Mesothelial cell of epicardium (in vitro differentiated cells): Measurements from ENCODE around the gene SUGP1. TPM values are rescaled to one million over a fixed set of nuclear protein-coding genes. Genes with fewer than 3 reads are reported as not detected.
"Not testable (repeated sequence)": the region's sequence is repeated elsewhere in the genome, so short reads cannot be mapped to it uniquely, and the experiment has no call there.

Experiments
- DNase-seq, 2 experiments: peaks; one replicate each; pipeline ENCODE4 v3.0.0; 2021; ENCODE audit warnings: low spot score in 2 of 2; ENCODE audit not compliant: unreplicated experiment in 2 of 2
- H3K27ac Mint-ChIP-seq: 2 replicates; pipeline ENCODE4 v1.8.0; 2021; ENCODE audit warnings: mixed read lengths
- H3K27me3 Mint-ChIP-seq: 2 replicates; pipeline ENCODE4 v1.8.0; 2021; ENCODE audit warnings: low read depth, mixed read lengths
- H3K36me3 Mint-ChIP-seq: 2 replicates; pipeline ENCODE4 v1.8.0; 2021; ENCODE audit warnings: mixed read lengths
- H3K4me1 Mint-ChIP-seq: 2 replicates; pipeline ENCODE4 v1.8.0; 2021; ENCODE audit warnings: mixed read lengths
- H3K4me3 Mint-ChIP-seq: 2 replicates; pipeline ENCODE4 v1.8.0; 2021; ENCODE audit warnings: mild to moderate bottlenecking, moderate library complexity, mixed read lengths
- H3K9me3 Mint-ChIP-seq: 2 replicates; pipeline ENCODE4 v1.8.0; 2021; ENCODE audit warnings: mixed read lengths
- CTCF ChIP-seq: fragments of 200-600 bp; sonication (generic); IDR thresholded peaks from one replicate; pipeline ENCODE4 v1.5.0; 2021; ENCODE audit warnings: antibody characterized with exemption; ENCODE audit not compliant: unreplicated experiment
- total RNA-seq: library from RNA; stranded (reverse); gene quantifications from 3 replicates; pipeline ENCODE4 v1.2.1, GENCODE V29; 2021

SUGP1 gene
- total RNA-seq, 1 donor from 2014 or later = 77.2 TPM

GRCh38 chr19:19257137-19257536, 63.2 kb downstream of the SUGP1 start:
- Mint-ChIP-seq H3K36me3 (peaks cover 9% of the 10 kb centered on the region), H3K9me3 (no peaks in the 10 kb centered on the region), H3K27me3 (peaks cover 51% of the 10 kb centered on the region), H3K4me1 (peaks cover 3% of the 10 kb centered on the region), H3K27ac (no peak overlapping the region), H3K4me3 (no peak overlapping the region)
- no peak for DNase-seq
- TF ChIP-seq CTCF = no peak

GRCh38 chr19:19256072-19256969, 64.0 kb downstream of the SUGP1 start:
- Mint-ChIP-seq H3K4me1 (no peaks in the 10 kb centered on the region), H3K27ac (no peak overlapping the region), H3K27me3 (peaks cover 54% of the 10 kb centered on the region), H3K4me3 (no peak overlapping the region), H3K36me3 (peaks cover 9% of the 10 kb centered on the region), H3K9me3 (no peaks in the 10 kb centered on the region)
- no peak for DNase-seq
- TF ChIP-seq CTCF = no peak

GRCh38 chr19:19253409-19253808, 66.9 kb downstream of the SUGP1 start:
- not testable (repeated sequence) for H3K4me3 Mint-ChIP-seq, H3K36me3 Mint-ChIP-seq, H3K9me3 Mint-ChIP-seq, DNase-seq, H3K4me1 Mint-ChIP-seq, H3K27ac Mint-ChIP-seq
- peaks cover 64% of the 10 kb centered on the region for H3K27me3 Mint-ChIP-seq

GRCh38 chr19:19250196-19250801, 70.0 kb downstream of the SUGP1 start:
- H3K9me3 Mint-ChIP-seq = no peaks in the 10 kb centered on the region
- peaks cover 64% of the 10 kb centered on the region for H3K27me3 Mint-ChIP-seq

GRCh38 chr19:19240476-19240875, 79.8 kb downstream of the SUGP1 start:
- peaks cover 7% of the 10 kb centered on the region for H3K9me3 Mint-ChIP-seq
- H3K27ac Mint-ChIP-seq = no peak overlapping the region
- H3K4me3 Mint-ChIP-seq = no peak overlapping the region
- H3K4me1 Mint-ChIP-seq = no peaks in the 10 kb centered on the region
- H3K27me3 Mint-ChIP-seq = peaks cover 21% of the 10 kb centered on the region
- H3K36me3 Mint-ChIP-seq = no peaks in the 10 kb centered on the region
- no peak for TF ChIP-seq CTCF
- DNase-seq = no peak

More at GRCh38 chr19:19250196-19250801, 70.0 kb downstream of the SUGP1 start:
- TF ChIP-seq CTCF = no peak
- H3K36me3 Mint-ChIP-seq = no peaks in the 10 kb centered on the region
- DNase-seq = no peak
- H3K27ac Mint-ChIP-seq = no peak overlapping the region
- H3K4me1 Mint-ChIP-seq = no peaks in the 10 kb centered on the region
- H3K4me3 Mint-ChIP-seq = no peak overlapping the region

GRCh38 chr19:19239675-19240074, 80.6 kb downstream of the SUGP1 start:
- Mint-ChIP-seq H3K4me1 (no peaks in the 10 kb centered on the region), H3K9me3 (peaks cover 7% of the 10 kb centered on the region)
- TF ChIP-seq CTCF = no peak

More at GRCh38 chr19:19239675-19240074, 80.6 kb downstream of the SUGP1 start:
- no peak for DNase-seq
- Mint-ChIP-seq H3K4me3 (no peak overlapping the region), H3K27ac (no peak overlapping the region), H3K36me3 (no peaks in the 10 kb centered on the region), H3K27me3 (peaks cover 21% of the 10 kb centered on the region)
